DMS79 treated with DMSO at 0.1 percent for 48 hours (cell line): ENCODE measurements around the gene PLXND1.

ENCODE experiments used
- DNase-seq: peaks from one replicate; lab custom pipeline; 2025; lab: John Stamatoyannopoulos, UW

PLXND1 gene

GRCh38 chr3:129583289-129583688, 23.2 kb downstream of the PLXND1 start:
- no peak for DNase-seq

- DNase-seq: no peak
Measured at GRCh38 chr3:129582799-129583198, 23.7 kb downstream of the PLXND1 start.

GRCh38 chr3:129581623-129582022, 24.9 kb downstream of the PLXND1 start:
- DNase-seq: no peak

DNA sequence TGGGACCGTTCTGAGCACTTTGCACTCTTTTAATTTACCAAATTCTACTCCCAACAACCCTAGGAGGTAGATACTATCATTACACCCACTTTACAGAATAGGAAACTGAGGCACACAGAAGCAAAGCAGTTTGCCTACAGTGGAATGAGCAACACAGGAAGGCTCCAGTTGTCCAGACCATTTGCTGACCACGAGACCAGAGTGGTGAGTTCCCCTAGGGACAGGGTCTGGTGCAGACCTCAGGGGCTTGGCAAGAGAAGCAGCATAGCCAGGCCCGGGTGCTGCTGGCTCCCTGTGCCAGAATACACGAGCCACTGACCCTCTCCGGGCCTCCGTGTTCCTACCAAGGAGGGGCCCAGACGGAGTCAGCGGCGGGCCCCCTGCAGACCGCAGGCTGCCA, 26.5 kb downstream of the PLXND1 start:
- no peak for DNase-seq

- no peak for DNase-seq
Measured at GRCh38 chr3:129577925-129578786, 28.3 kb downstream of the PLXND1 start.

DNA sequence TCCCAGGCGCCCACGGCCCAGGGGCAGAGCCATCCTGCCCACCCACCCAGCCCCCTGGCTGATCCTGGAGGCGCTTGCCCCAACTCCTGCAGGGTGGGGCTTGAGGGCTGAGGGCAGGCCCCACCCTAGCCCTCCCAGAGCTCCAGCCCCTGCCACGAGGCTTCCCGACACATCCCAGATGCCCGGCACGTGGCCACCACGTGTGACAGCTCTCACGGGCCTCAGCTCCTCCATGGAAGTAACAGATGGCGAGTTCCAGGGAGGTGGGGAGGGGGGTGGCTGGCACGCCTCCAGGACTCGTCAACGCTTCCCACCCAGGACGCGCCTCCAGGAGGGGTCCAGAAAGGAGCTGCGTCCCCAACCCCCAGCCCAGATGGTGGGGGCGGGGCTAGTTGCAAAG, 29.1 kb downstream of the PLXND1 start:
- DNase-seq: no peak

GRCh38 chr3:129576514-129577352, 29.7 kb downstream of the PLXND1 start:
- DNase-seq: no peak

DNA sequence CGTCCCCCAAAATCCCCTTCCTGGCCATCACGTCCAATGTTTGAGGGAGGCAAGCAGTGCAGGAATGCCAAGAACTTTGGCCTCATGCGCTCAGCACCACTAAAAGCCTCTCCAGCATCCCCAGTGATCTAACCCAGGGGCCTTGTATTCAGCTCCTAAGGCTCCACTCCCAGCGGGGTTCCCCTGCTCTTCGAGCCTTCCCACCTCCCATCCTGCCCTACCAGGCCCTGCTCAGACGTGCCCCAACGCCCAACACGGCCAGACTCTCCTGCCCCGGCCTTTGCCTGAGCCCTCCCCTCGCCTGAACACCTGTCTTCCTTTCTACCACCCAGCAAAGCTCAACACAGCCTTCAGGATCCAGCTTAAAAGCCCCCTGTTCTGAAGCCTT, 30.5 kb downstream of the PLXND1 start:
- no peak for DNase-seq

DNA sequence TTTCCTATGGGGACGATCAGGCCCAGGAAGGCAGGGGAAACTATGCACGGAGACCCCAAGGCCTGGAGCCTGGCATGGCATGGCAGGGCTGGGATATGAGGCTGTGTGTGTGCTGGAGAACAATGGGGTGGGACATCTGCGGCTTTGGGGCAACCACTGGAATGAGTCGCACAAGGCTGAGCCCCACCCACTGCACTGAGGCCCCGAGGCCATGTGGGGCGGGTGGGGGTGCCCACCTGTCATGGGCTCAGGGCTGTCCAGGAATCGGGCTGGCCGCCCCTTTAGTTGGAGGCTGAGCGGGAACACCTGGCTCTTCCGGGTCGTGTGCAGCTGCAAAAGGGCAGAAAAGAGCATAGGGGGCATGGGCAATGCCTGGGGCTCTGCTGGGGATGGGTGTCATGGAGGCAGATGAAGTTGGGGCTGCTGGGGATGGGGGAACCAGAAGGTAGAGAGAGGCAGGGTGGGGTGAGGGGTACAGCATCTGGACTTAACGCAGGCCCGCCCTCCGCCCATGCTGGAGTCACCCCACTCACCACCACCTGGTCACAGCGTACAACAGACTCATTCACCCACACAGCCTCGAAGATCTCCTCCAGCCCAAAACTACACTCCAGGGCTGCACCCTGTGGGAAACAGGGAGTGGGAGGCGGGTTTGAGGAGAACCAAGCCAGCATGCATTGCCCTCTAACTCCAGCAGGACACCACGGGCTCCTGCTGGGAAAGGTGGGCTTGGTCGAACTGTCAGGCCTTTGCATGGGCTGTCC, 31.1 kb downstream of the PLXND1 start:
- no peak for DNase-seq

GRCh38 chr3:129574206-129574605, 32.3 kb downstream of the PLXND1 start:
- no peak for DNase-seq

GRCh38 chr3:129573493-129573892, 33.0 kb downstream of the PLXND1 start:
- DNase-seq: no peak

DNA sequence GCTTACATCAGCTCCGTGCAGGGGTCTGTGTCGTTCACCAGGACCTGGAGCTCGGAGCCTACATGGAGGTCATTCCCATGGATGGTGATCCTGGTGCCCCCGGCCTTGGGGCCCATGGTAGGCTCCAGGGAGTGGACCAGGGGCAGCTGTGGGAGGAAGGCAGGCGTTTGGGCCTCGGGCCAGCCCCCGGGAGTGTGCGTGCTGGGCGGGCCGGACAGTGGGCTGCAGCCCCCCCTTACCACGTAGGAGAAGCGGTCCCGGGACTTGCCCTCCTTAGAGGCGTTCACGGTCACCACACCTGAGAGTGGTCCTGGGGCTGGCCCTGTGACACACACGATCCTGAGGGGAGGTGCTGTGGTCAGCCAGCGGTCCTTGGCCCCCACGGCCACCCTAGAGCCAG, 33.9 kb downstream of the PLXND1 start:
- DNase-seq: no peak

- DNase-seq: no peak
Measured at GRCh38 chr3:129571605-129572547, 34.6 kb downstream of the PLXND1 start.

- DNase-seq: no peak
Measured at GRCh38 chr3:129569856-129570255, 36.6 kb downstream of the PLXND1 start.

DNA sequence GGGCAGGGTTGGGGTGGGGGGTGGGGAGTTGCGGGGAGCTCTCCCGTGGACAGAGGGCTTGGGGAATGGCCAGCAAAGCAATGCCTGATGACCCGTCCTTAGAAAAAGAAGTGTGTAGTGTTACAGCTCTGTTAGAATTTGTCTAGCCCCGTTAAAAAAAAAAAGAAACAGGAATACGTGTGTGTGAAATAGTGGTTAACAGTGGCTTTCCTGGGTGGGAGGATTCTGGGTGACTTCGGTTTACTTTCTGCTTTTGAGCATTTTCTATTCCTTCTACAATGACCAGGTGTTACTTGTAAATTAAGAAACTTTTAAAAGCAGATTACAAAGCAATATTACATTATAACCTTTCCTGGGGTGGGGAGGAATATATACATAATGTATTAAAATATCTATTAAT, 38.5 kb downstream of the PLXND1 start:
- no peak for DNase-seq

GRCh38 chr3:129567176-129567705, 39.2 kb downstream of the PLXND1 start:
- DNase-seq: no peak

DNA sequence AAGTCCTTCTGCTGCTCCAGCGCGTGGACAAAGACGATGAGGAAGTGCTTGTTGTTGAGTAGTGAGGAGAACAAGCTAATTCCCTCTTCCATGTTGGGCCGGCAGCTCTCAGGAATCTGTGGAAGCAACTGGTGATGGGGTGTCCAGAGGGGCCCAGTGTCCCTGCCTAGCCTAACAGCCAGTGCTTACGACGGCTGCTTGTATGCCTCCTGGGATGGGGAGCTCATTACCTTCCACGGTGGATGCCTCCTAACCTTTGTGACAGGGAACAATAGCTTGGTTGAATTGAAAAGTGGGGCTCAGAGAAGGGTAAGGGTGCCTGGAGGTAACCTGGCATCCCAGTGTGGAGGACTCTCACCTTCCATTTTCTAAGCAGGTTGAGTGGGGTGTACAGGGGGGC, 40.6 kb downstream of the PLXND1 start:
- no peak for DNase-seq

DNA sequence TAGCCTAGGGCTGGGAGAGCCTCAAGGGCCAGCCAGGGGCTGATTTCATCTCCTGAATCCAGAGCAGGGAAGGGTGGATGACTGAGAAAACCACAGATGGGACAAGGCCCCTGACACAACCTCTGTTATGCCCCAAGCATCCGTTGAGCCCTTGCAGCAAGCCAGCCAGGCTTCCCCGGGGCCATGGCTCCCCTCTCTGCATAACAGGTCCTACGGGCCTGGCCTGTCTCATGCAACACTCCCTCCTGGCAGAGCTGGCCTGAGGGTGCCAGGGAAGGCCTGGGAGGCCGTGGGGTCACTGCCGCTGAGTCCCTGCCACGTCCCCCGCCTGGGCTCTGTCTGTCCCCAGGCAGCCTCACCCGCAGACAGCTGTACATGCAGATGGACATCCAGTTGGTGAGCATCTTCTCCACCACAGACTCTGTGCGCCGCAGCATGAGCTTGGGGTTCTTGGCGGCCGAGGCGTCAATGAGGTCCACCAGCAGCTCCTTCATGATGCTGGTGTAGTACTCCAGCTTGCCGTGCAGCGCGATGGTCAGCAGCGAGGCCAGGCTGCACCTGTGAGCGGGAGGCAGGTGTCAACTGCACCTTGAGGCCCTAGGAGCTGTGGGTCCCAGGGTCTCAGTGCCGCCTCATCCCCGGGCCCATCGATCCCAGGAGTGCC, 41.4 kb downstream of the PLXND1 start:
- DNase-seq: no peak

- DNase-seq: no peak
Measured at GRCh38 chr3:129563850-129564535, 42.5 kb downstream of the PLXND1 start.

GRCh38 chr3:129563332-129563731, 43.1 kb downstream of the PLXND1 start:
- no peak for DNase-seq
